DND-41 (cell line): ENCODE data around the gene MINDY1.

Source experiments
- ATAC-seq: fragments of 200-7000 bp; cut with Tn5 transposase; 3 replicates; pipeline ENCODE4 v1.9.1; 2021; ENCODE audit warnings: low read depth; ENCODE audit not compliant: insufficient read depth
- DNase-seq: peaks from one replicate; pipeline ENCODE4 v3.0.0-alpha.2; 2020
- H2AFZ ChIP-seq: 2 replicates; pipeline ENCODE4 v1.6.0; 2012; ENCODE audit warnings: low read depth, low read length
- H3K27ac ChIP-seq: 2 replicates; pipeline ENCODE4 v1.5.1; 2012; ENCODE audit warnings: low read length, inconsistent platforms
- H3K27me3 ChIP-seq: fragments of 200-600 bp; sonication (generic); 2 replicates; pipeline ENCODE4 v1.6.0; 2012; ENCODE audit warnings: low read length, mild to moderate bottlenecking, inconsistent platforms; ENCODE audit not compliant: insufficient read depth, poor library complexity
- H3K36me3 ChIP-seq: 2 replicates; pipeline ENCODE4 v1.5.1; 2012; ENCODE audit warnings: low read length, inconsistent platforms; ENCODE audit not compliant: insufficient read depth
- H3K4me1 ChIP-seq: 2 replicates; pipeline ENCODE4 v1.5.1; 2012; ENCODE audit warnings: mild to moderate bottlenecking, low read length; ENCODE audit not compliant: insufficient read depth
- H3K4me2 ChIP-seq: 2 replicates; pipeline ENCODE4 v1.6.0; 2012; ENCODE audit warnings: mild to moderate bottlenecking, moderate library complexity, low read length, inconsistent platforms; ENCODE audit not compliant: insufficient read depth
- H3K4me3 ChIP-seq, 2 experiments: fragments of 200-600 bp in 1 of 2; shearing (Covaris generic) in 1 of 2; 2 replicates each; pipeline ENCODE4 v1.5.1; 2012 to 2016; ENCODE audit warnings: inconsistent platforms in 2 of 2, low read length in 2 of 2, mild to moderate bottlenecking in 2 of 2, low read depth in 1 of 2, moderate library complexity in 1 of 2
- H3K79me2 ChIP-seq: 2 replicates; pipeline ENCODE4 v1.6.0; 2012; ENCODE audit warnings: low read length, inconsistent platforms; ENCODE audit not compliant: insufficient read depth
- H3K9ac ChIP-seq: 2 replicates; pipeline ENCODE4 v1.6.0; 2012; ENCODE audit warnings: low read depth, mild to moderate bottlenecking, inconsistent platforms, low read length, moderate library complexity
- H3K9me3 ChIP-seq: 2 replicates; pipeline ENCODE4 v1.5.1; 2012; ENCODE audit warnings: low read length, moderate library complexity, mild to moderate bottlenecking, inconsistent platforms; ENCODE audit not compliant: insufficient read depth, severe bottlenecking
- H4K20me1 ChIP-seq: 2 replicates; pipeline ENCODE4 v1.6.0; 2012; ENCODE audit warnings: low read length; ENCODE audit not compliant: insufficient read depth
- CTCF ChIP-seq: IDR thresholded peaks from 2 replicates; pipeline ENCODE4 v1.5.1; 2012; ENCODE audit warnings: borderline replicate concordance, low read length, moderate library complexity, mild to moderate bottlenecking; ENCODE audit not compliant: poor library complexity, severe bottlenecking; ENCODE audit errors: extremely low read depth
- EZH2 ChIP-seq: IDR thresholded peaks from 3 replicates; pipeline ENCODE4 v1.6.1; 2012; ENCODE audit warnings: borderline replicate concordance, low read depth, mild to moderate bottlenecking, moderate library complexity, low read length, inconsistent platforms; ENCODE audit not compliant: severe bottlenecking

Gene MINDY1

GRCh38 chr1:151047591-151047924 is 40.9 kb upstream of the MINDY1 start, which contains the start of gene C1orf56:
C1orf56 (plus strand) TSS chr1:151047751; CDS start chr1:151047848, 97 bp downstream.
- Histone ChIP-seq H4K20me1 (no peaks in the 10 kb centered on the region), H3K27ac (peak within 1 kb of the TSS; percentile 55), H3K9ac (peak within 1 kb of the TSS; percentile 61), H3K9me3 (no peaks in the 10 kb centered on the region), H3K27me3 (no peaks in the 10 kb centered on the region), H3K4me3 (peak within 1 kb of the TSS; percentile 21 to 57; a peak in 3 of 4 replicates), H3K36me3 (peaks cover 12% of the 10 kb centered on the region; the same call in 1 of the 2 replicates), H3K4me2 (peak within 1 kb of the TSS; percentile 76), H2AFZ (peak within 1 kb of the TSS; percentile 82), H3K79me2 (no peaks in the 10 kb centered on the region), H3K4me1 (peaks cover 18% of the 10 kb centered on the region)
- DNase-seq (peak; percentile 71), ATAC-seq (peak; percentile 88)
- TF ChIP-seq CTCF (no peak), EZH2 (no peak)

GRCh38 chr1:151043163-151043562 is 36.5 kb upstream of the MINDY1 start:
- ATAC-seq (no peak), DNase-seq (no peak)
- H3K79me2 ChIP-seq, result no peaks in the 10 kb centered on the region
- no peak overlapping the region for H3K27ac ChIP-seq
- no peak overlapping the region for H2AFZ ChIP-seq
- no peaks in the 10 kb centered on the region for H3K9me3 ChIP-seq
- H3K36me3 ChIP-seq, result no peaks in the 10 kb centered on the region
- H3K9ac ChIP-seq, result no peak overlapping the region
- TF ChIP-seq EZH2, result no peak
- no peaks in the 10 kb centered on the region for H3K27me3 ChIP-seq
- no peaks in the 10 kb centered on the region for H4K20me1 ChIP-seq
- H3K4me2 ChIP-seq, result no peak overlapping the region
- peaks cover 12% of the 10 kb centered on the region for H3K4me1 ChIP-seq
- H3K4me3 ChIP-seq, result no peak overlapping the region

GRCh38 chr1:151039521-151039920 is 32.8 kb upstream of the MINDY1 start:
- H3K79me2 ChIP-seq, result no peaks in the 10 kb centered on the region
- no peak overlapping the region for H3K9ac ChIP-seq
- no peak overlapping the region for H3K4me3 ChIP-seq
- H3K4me1 ChIP-seq, result no peaks in the 10 kb centered on the region
- H3K36me3 ChIP-seq, result peaks cover 9% of the 10 kb centered on the region
- ATAC-seq (no peak), DNase-seq (no peak)
- H3K27ac ChIP-seq, result no peak overlapping the region
- no peak overlapping the region for H3K4me2 ChIP-seq
- no peak overlapping the region for H2AFZ ChIP-seq
- TF ChIP-seq CTCF (no peak), EZH2 (no peak)
- no peaks in the 10 kb centered on the region for H4K20me1 ChIP-seq
- no peaks in the 10 kb centered on the region for H3K27me3 ChIP-seq
- H3K9me3 ChIP-seq, result no peaks in the 10 kb centered on the region

- ATAC-seq, result no peak
- H3K4me3 ChIP-seq, result no peak overlapping the region
Observed at GRCh38 chr1:151037032-151037431, 30.3 kb upstream of the MINDY1 start.

More at GRCh38 chr1:151037032-151037431, 30.3 kb upstream of the MINDY1 start:
- H3K27ac ChIP-seq, result no peak overlapping the region
- no peak overlapping the region for H2AFZ ChIP-seq
- TF ChIP-seq CTCF, result no peak
- TF ChIP-seq EZH2, result no peak
- peaks cover 24% of the 10 kb centered on the region for H3K36me3 ChIP-seq
- no peaks in the 10 kb centered on the region for H3K4me1 ChIP-seq
- H4K20me1 ChIP-seq, result no peaks in the 10 kb centered on the region
- H3K27me3 ChIP-seq, result no peaks in the 10 kb centered on the region
- no peaks in the 10 kb centered on the region for H3K79me2 ChIP-seq
- H3K9ac ChIP-seq, result no peak overlapping the region
- no peak overlapping the region for H3K4me2 ChIP-seq
- DNase-seq, result no peak
- H3K9me3 ChIP-seq, result no peaks in the 10 kb centered on the region
